Measurements from ENCODE around the gene EML6.

The EML6 gene

DNA sequence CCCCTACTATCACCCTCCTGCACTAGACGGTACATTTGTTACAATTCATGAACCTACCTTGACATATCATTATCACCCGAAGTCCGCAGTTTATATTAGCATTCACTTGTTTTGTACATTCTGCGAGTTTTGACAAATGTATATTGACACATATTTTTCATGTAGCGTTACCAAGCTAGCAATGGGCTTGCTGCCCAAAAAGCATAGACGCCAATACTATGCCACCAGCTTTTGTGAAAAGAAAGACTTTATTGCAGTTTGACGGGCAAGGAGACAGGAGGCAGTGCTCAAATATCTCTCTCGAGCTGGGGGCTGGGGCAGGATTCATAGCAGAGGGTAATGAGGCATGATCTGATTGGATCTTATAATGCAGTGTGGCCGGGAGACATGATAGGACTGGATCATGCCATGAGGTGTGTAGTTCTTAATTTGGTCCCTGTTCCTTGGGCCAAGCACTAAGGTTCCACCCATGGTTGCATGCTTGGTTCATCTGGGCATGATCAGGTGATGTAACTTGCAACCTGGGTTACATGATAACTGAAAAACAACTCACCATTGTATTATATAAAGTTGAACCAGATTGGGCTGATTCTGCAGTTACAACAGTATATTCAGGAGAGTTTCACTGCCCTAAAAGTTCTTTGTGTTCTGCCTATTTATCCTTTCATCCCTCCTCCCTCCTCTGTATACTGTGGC is 164.5 kb downstream of the EML6 start:
- Histone ChIP-seq H3K79me2 (ENCODE audit: low read length) (no peaks in the 10 kb centered on the region), H3K36me3 (replicated peaks; ENCODE audit: low read depth, low read length) (no peaks in the 10 kb centered on the region), H4K20me1 (ENCODE audit: insufficient read depth, low read length) (no peaks in the 10 kb centered on the region), H3K27me3 (ENCODE audit: low read depth, low read length) (peaks cover 28% of the 10 kb centered on the region), H3K9ac (ENCODE audit: low read length) (no peak overlapping the region), H2AFZ (ENCODE audit: low read depth, low read length) (no peak overlapping the region), H3K9me3 (ENCODE audit: insufficient read depth, low read length) (no peaks in the 10 kb centered on the region), H3K4me1 (ENCODE audit: low read length) (no peaks in the 10 kb centered on the region), H3K27ac (ENCODE audit: low read length) (no peak overlapping the region), H3K4me3 (ENCODE audit: low read length) (no peak overlapping the region), H3K4me2 (ENCODE audit: low read length) (no peak overlapping the region)
- no peak for TF ChIP-seq EZH2phosphoT487 (IDR thresholded peaks at IDR 0.05; ENCODE audit: low read depth)
- TF ChIP-seq, protein P1, sequence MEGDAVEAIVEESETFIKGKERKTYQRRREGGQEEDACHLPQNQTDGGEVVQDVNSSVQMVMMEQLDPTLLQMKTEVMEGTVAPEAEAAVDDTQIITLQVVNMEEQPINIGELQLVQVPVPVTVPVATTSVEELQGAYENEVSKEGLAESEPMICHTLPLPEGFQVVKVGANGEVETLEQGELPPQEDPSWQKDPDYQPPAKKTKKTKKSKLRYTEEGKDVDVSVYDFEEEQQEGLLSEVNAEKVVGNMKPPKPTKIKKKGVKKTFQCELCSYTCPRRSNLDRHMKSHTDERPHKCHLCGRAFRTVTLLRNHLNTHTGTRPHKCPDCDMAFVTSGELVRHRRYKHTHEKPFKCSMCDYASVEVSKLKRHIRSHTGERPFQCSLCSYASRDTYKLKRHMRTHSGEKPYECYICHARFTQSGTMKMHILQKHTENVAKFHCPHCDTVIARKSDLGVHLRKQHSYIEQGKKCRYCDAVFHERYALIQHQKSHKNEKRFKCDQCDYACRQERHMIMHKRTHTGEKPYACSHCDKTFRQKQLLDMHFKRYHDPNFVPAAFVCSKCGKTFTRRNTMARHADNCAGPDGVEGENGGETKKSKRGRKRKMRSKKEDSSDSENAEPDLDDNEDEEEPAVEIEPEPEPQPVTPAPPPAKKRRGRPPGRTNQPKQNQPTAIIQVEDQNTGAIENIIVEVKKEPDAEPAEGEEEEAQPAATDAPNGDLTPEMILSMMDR (IDR thresholded peaks at IDR 0.05; ENCODE audit: low read depth, low read length): no peak

DNA sequence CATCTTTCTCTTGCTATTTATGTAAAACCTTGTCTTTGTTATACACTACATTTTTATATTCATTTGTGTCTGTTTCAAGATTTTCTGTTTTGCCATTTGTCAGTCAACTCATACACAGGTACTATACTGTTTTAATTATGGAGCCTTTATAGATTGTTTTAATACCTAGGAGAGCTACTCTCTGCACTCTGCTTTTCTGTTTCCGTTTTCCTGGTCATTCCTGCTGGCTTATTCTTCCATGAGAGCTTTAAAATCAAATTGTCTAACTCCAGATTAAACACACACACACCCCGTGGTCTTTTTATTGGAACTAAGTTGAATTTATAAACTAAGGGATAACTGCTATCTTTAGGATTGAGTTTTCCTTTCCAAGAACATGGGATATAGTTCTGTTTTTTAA is 165.6 kb downstream of the EML6 start:
- Histone ChIP-seq H2AFZ (ENCODE audit: low read depth, low read length) (no peak overlapping the region), H3K9ac (ENCODE audit: low read length) (no peak overlapping the region), H3K27me3 (ENCODE audit: low read depth, low read length) (peaks cover 28% of the 10 kb centered on the region), H3K9me3 (ENCODE audit: insufficient read depth, low read length) (no peaks in the 10 kb centered on the region), H3K4me3 (ENCODE audit: low read length) (no peak overlapping the region), H3K4me1 (ENCODE audit: low read length) (no peaks in the 10 kb centered on the region), H3K36me3 (replicated peaks; ENCODE audit: low read depth, low read length) (no peaks in the 10 kb centered on the region), H3K79me2 (ENCODE audit: low read length) (no peaks in the 10 kb centered on the region), H4K20me1 (ENCODE audit: insufficient read depth, low read length) (no peaks in the 10 kb centered on the region), H3K27ac (ENCODE audit: low read length) (no peak overlapping the region), H3K4me2 (ENCODE audit: low read length) (no peak overlapping the region)
- no peak for TF ChIP-seq EZH2phosphoT487 (IDR thresholded peaks at IDR 0.05; ENCODE audit: low read depth)
- TF ChIP-seq, protein P1 (IDR thresholded peaks at IDR 0.05; ENCODE audit: low read depth, low read length): no peak

DNA sequence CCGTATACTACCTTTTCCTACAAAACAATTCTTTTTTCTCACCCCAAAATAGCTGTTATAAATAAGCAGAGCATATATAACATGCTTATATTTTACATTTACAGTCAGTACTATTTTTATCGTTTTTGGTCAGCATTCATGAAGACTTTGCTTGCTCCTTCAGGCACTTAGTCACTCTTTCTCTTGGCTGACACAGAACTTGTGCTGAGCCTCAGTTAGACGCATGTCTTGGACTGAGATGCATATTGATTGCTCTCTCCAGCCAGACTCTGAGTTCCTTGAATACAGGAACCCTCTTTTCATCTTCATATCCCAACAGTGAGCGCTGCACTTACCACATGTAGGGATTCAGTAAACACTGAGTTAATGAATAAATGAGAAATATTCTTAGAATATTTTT is 168.4 kb downstream of the EML6 start:
- Histone ChIP-seq H3K9me3 (ENCODE audit: insufficient read depth, low read length) (no peaks in the 10 kb centered on the region), H3K27me3 (ENCODE audit: low read depth, low read length) (peaks cover 28% of the 10 kb centered on the region), H3K4me2 (ENCODE audit: low read length) (no peak overlapping the region), H3K4me1 (ENCODE audit: low read length) (no peaks in the 10 kb centered on the region), H3K4me3 (ENCODE audit: low read length) (no peak overlapping the region), H4K20me1 (ENCODE audit: insufficient read depth, low read length) (no peaks in the 10 kb centered on the region), H2AFZ (ENCODE audit: low read depth, low read length) (no peak overlapping the region), H3K36me3 (replicated peaks; ENCODE audit: low read depth, low read length) (no peaks in the 10 kb centered on the region), H3K9ac (ENCODE audit: low read length) (no peak overlapping the region), H3K27ac (ENCODE audit: low read length) (no peak overlapping the region), H3K79me2 (ENCODE audit: low read length) (no peaks in the 10 kb centered on the region)
- TF ChIP-seq, protein P1 (IDR thresholded peaks at IDR 0.05; ENCODE audit: low read depth, low read length): no peak
- no peak for TF ChIP-seq EZH2phosphoT487 (IDR thresholded peaks at IDR 0.05; ENCODE audit: low read depth)

DNA sequence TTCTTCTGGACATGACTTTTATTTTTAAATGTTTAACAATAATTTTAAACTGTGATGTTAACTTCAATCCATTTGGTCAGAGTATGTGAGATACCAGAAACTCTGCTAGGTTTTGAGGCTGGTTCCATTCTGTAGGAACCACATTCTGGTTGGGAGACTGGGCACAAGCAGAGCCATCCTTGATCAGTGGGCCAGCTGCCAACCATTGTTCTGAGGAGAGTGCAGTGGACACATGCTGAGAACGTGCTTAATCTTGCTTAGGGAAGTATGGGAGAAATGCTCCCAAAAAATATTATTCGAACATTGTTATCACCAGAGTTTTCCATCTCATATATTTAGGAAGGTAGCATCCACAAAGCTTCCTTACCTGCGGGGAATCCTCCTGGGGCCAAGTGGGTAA is 171.0 kb downstream of the EML6 start:
- Histone ChIP-seq H3K27ac (ENCODE audit: low read length) (no peak overlapping the region), H3K9me3 (ENCODE audit: insufficient read depth, low read length) (no peaks in the 10 kb centered on the region), H3K79me2 (ENCODE audit: low read length) (no peaks in the 10 kb centered on the region), H3K9ac (ENCODE audit: low read length) (no peak overlapping the region), H3K4me1 (ENCODE audit: low read length) (peaks cover 7% of the 10 kb centered on the region; the same call in 1 of the 2 replicates), H3K27me3 (ENCODE audit: low read depth, low read length) (peaks cover 19% of the 10 kb centered on the region; the same call in 1 of the 2 replicates), H3K4me2 (ENCODE audit: low read length) (no peak overlapping the region), H4K20me1 (ENCODE audit: insufficient read depth, low read length) (no peaks in the 10 kb centered on the region), H3K4me3 (ENCODE audit: low read length) (no peak overlapping the region), H2AFZ (ENCODE audit: low read depth, low read length) (no peak overlapping the region), H3K36me3 (replicated peaks; ENCODE audit: low read depth, low read length) (no peaks in the 10 kb centered on the region)
- TF ChIP-seq, protein P1 (IDR thresholded peaks at IDR 0.05; ENCODE audit: low read depth, low read length): no peak
- no peak for TF ChIP-seq EZH2phosphoT487 (IDR thresholded peaks at IDR 0.05; ENCODE audit: low read depth)
